ENCODE results near the gene CD80. TPM values are rescaled to one million over a fixed set of nuclear protein-coding genes. Genes with fewer than 3 reads are reported as not detected.

CD80 gene
- total and polyA plus RNA-seq, 10 of the 15 experiments (the other 5 are each of a cell fraction or from before 2014, with no cell fraction given), result 41.4 to 137 (median 58.1) TPM

DNA sequence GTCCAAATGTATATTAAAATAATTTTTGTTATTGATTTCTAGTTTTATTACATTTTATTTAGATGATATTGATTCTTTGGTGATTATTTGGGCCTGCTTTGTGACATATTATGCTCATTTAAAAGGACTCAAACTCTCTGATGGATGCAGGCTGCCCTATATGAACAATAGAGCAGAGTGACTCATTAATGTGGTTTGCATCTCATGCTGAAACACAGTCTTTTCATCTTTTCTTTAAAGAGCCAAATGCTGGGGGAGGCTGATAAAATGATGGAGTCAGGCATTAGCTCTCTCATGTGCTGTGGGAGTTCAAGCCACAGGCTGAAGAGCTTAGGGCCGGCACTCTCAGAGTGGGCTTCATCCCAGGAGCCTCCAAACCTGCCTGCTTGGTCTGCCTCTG lies 45.5 kb upstream of the CD80 start (continued):
- TF ChIP-seq, protein P1, sequence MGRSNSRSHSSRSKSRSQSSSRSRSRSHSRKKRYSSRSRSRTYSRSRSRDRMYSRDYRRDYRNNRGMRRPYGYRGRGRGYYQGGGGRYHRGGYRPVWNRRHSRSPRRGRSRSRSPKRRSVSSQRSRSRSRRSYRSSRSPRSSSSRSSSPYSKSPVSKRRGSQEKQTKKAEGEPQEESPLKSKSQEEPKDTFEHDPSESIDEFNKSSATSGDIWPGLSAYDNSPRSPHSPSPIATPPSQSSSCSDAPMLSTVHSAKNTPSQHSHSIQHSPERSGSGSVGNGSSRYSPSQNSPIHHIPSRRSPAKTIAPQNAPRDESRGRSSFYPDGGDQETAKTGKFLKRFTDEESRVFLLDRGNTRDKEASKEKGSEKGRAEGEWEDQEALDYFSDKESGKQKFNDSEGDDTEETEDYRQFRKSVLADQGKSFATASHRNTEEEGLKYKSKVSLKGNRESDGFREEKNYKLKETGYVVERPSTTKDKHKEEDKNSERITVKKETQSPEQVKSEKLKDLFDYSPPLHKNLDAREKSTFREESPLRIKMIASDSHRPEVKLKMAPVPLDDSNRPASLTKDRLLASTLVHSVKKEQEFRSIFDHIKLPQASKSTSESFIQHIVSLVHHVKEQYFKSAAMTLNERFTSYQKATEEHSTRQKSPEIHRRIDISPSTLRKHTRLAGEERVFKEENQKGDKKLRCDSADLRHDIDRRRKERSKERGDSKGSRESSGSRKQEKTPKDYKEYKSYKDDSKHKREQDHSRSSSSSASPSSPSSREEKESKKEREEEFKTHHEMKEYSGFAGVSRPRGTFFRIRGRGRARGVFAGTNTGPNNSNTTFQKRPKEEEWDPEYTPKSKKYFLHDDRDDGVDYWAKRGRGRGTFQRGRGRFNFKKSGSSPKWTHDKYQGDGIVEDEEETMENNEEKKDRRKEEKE (IDR thresholded peaks at IDR 0.05), result no peak
- TF ChIP-seq SUZ12 (IDR thresholded peaks at IDR 0.05; ENCODE audit: unreplicated experiment) (no peak), NRF1 (conservative IDR thresholded peaks at IDR 0.05; ENCODE audit: low read depth, low read length) (no peak), YY1 (IDR thresholded peaks at IDR 0.05; ENCODE audit: low read depth, low read length) (no peak)
- TF ChIP-seq, protein P2, sequence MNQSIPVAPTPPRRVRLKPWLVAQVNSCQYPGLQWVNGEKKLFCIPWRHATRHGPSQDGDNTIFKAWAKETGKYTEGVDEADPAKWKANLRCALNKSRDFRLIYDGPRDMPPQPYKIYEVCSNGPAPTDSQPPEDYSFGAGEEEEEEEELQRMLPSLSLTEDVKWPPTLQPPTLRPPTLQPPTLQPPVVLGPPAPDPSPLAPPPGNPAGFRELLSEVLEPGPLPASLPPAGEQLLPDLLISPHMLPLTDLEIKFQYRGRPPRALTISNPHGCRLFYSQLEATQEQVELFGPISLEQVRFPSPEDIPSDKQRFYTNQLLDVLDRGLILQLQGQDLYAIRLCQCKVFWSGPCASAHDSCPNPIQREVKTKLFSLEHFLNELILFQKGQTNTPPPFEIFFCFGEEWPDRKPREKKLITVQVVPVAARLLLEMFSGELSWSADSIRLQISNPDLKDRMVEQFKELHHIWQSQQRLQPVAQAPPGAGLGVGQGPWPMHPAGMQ (IDR thresholded peaks at IDR 0.05; ENCODE audit: borderline replicate concordance), result no peak
- TF ChIP-seq, protein P3, sequence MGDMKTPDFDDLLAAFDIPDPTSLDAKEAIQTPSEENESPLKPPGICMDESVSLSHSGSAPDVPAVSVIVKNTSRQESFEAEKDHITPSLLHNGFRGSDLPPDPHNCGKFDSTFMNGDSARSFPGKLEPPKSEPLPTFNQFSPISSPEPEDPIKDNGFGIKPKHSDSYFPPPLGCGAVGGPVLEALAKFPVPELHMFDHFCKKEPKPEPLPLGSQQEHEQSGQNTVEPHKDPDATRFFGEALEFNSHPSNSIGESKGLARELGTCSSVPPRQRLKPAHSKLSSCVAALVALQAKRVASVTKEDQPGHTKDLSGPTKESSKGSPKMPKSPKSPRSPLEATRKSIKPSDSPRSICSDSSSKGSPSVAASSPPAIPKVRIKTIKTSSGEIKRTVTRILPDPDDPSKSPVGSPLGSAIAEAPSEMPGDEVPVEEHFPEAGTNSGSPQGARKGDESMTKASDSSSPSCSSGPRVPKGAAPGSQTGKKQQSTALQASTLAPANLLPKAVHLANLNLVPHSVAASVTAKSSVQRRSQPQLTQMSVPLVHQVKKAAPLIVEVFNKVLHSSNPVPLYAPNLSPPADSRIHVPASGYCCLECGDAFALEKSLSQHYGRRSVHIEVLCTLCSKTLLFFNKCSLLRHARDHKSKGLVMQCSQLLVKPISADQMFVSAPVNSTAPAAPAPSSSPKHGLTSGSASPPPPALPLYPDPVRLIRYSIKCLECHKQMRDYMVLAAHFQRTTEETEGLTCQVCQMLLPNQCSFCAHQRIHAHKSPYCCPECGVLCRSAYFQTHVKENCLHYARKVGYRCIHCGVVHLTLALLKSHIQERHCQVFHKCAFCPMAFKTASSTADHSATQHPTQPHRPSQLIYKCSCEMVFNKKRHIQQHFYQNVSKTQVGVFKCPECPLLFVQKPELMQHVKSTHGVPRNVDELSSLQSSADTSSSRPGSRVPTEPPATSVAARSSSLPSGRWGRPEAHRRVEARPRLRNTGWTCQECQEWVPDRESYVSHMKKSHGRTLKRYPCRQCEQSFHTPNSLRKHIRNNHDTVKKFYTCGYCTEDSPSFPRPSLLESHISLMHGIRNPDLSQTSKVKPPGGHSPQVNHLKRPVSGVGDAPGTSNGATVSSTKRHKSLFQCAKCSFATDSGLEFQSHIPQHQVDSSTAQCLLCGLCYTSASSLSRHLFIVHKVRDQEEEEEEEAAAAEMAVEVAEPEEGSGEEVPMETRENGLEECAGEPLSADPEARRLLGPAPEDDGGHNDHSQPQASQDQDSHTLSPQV (IDR thresholded peaks at IDR 0.05), result no peak
